GM21360 (cell line): ENCODE data around the gene KRTAP19-7.

Experiments used
- ATAC-seq: cut with Tn5 transposase; IDR thresholded peaks from one replicate; pipeline ENCODE4 v1.9.1; 2021; ENCODE audit warnings: mild to moderate bottlenecking, moderate library complexity; ENCODE audit not compliant: unreplicated experiment

Gene KRTAP19-7

GRCh38 chr21:30561264-30561895 lies at the start of gene KRTAP19-7:
KRTAP19-7 (minus strand) TSS chr21:30561314; CDS start chr21:30561289, 25 bp downstream.
- no peak for ATAC-seq

- no peak for ATAC-seq
Observed at GRCh38 chr21:30605968-30606367, 44.9 kb upstream of the KRTAP19-7 start.

- no peak for ATAC-seq
Observed at GRCh38 chr21:30600787-30601186, 39.7 kb upstream of the KRTAP19-7 start, which contains the start of gene KRTAP22-1. KRTAP22-1 (plus strand) TSS chr21:30601087.

- no peak for ATAC-seq
Observed at GRCh38 chr21:30598802-30599201, 37.7 kb upstream of the KRTAP19-7 start, which contains the start of gene KRTAP6-2. KRTAP6-2 (minus strand) TSS chr21:30598902; CDS start chr21:30598874, 28 bp downstream.

- no peak for ATAC-seq
Observed at GRCh38 chr21:30592140-30592539, 31.0 kb upstream of the KRTAP19-7 start, which contains the start of gene KRTAP6-3. KRTAP6-3 (plus strand) TSS chr21:30592440; CDS start chr21:30592446, 6 bp downstream.

- ATAC-seq: no peak
Observed at GRCh38 chr21:30590297-30590696, 29.2 kb upstream of the KRTAP19-7 start, which contains the start of gene KRTAP22-2. KRTAP22-2 (minus strand) TSS chr21:30590397.

GRCh38 chr21:30582870-30583269 lies 21.8 kb upstream of the KRTAP19-7 start:
- no peak for ATAC-seq

- ATAC-seq: no peak
Observed at GRCh38 chr21:30580132-30580531, 19.0 kb upstream of the KRTAP19-7 start.

- ATAC-seq: no peak
Observed at GRCh38 chr21:30579346-30579745, 18.2 kb upstream of the KRTAP19-7 start.

GRCh38 chr21:30577766-30578165 lies 16.7 kb upstream of the KRTAP19-7 start:
- ATAC-seq: no peak

- ATAC-seq: no peak
Observed at GRCh38 chr21:30567617-30568016, 6.5 kb upstream of the KRTAP19-7 start.

- no peak for ATAC-seq
Observed at GRCh38 chr21:30563630-30564029, 2.5 kb upstream of the KRTAP19-7 start.

- ATAC-seq: no peak
Observed at GRCh38 chr21:30563072-30563471, 2.0 kb upstream of the KRTAP19-7 start.

GRCh38 chr21:30561957-30562356 lies 843 bp upstream of the KRTAP19-7 start:
- no peak for ATAC-seq

- no peak for ATAC-seq
Observed at GRCh38 chr21:30555095-30555494, 6.0 kb downstream of the KRTAP19-7 start.

GRCh38 chr21:30552782-30553181 lies 8.3 kb downstream of the KRTAP19-7 start:
- no peak for ATAC-seq

- no peak for ATAC-seq
Observed at GRCh38 chr21:30541764-30542163, 19.4 kb downstream of the KRTAP19-7 start, which contains the start of gene KRTAP19-6. KRTAP19-6 (minus strand) TSS chr21:30541864; CDS start chr21:30541833, 31 bp downstream.

GRCh38 chr21:30518876-30519275 lies 42.2 kb downstream of the KRTAP19-7 start:
- no peak for ATAC-seq

- no peak for ATAC-seq
Observed at GRCh38 chr21:30515681-30516080, 45.4 kb downstream of the KRTAP19-7 start.
